BLaER1 (cell line): Measurements from ENCODE around the gene ANKS1B.

Source experiments
- H3K27ac ChIP-seq: shearing (Covaris generic); formaldehyde crosslinking; 2 replicates; pipeline ENCODE4 v1.8.1; 2022
- H3K27me3 ChIP-seq: shearing (Covaris generic); formaldehyde crosslinking; 2 replicates; pipeline ENCODE4 v1.8.1; 2022
- H3K36me3 ChIP-seq: shearing (Covaris generic); formaldehyde crosslinking; 2 replicates; pipeline ENCODE4 v1.8.1; 2022
- H3K4me1 ChIP-seq: shearing (Covaris generic); formaldehyde crosslinking; 2 replicates; pipeline ENCODE4 v1.8.1; 2022
- H3K4me2 ChIP-seq: shearing (Covaris generic); formaldehyde crosslinking; 2 replicates; pipeline ENCODE4 v1.8.1; 2022
- H3K4me3 ChIP-seq: shearing (Covaris generic); formaldehyde crosslinking; 2 replicates; pipeline ENCODE4 v1.8.1; 2022
- H3K9ac ChIP-seq: shearing (Covaris generic); formaldehyde crosslinking; 2 replicates; pipeline ENCODE4 v1.8.1; 2022
- H3K9me3 ChIP-seq: shearing (Covaris generic); formaldehyde crosslinking; 2 replicates; pipeline ENCODE4 v1.8.1; 2022
- H4K20me1 ChIP-seq: shearing (Covaris generic); formaldehyde crosslinking; 2 replicates; pipeline ENCODE4 v1.8.1; 2022
- Cebpa-rat ChIP-seq: shearing (Covaris generic); IDR thresholded peaks from 2 replicates; pipeline ENCODE4 v1.8.1; 2022

ANKS1B gene

DNA sequence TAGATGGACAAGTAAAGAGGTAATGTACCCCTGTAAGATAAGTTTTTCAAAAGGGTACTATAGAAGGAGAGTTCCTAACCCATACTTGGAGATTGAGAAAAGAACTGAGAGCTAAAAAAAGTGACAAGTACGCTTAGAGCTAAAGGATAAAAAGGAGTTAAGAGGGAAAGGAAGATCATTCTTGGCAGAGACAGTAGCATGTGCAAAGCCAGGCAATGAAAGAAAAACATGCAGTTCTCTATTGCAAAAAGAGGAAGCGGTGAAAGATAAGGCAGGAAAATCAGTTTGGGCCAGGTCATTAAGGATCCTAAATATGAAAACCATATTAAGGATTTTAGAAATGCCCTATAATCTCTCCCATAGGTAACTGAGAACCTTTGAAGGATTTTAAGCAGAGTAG is 837.6 kb downstream of the ANKS1B start:
- Histone ChIP-seq H3K27ac (no peak overlapping the region), H3K27me3 (no peaks in the 10 kb centered on the region), H3K36me3 (peaks cover 48% of the 10 kb centered on the region), H4K20me1 (peaks cover 7% of the 10 kb centered on the region; the same call in 1 of the 2 replicates), H3K4me2 (no peak overlapping the region), H3K9ac (no peak overlapping the region), H3K4me1 (no peaks in the 10 kb centered on the region), H3K4me3 (no peak overlapping the region), H3K9me3 (no peaks in the 10 kb centered on the region)
- TF ChIP-seq Cebpa-rat: no peak

DNA sequence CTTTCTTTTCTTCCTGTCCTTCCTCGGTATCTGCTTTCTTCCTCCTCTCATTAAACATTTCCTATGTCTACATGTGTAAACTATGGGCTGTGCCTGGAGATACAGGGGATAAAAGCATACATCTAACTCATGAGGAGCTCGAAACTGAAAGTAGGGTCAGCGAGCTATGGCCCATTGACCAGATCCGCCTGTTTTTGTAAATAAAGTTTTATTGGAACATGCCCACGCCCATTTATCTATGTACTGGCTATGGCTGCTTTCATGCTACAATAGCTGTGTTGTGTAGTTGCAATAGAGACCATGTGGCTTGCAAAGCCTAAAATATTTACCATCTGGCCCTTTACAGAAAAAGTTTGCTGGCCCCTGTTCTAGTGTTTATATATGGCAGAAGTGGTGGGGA is 838.0 kb downstream of the ANKS1B start:
- peaks cover 52% of the 10 kb centered on the region for H3K36me3 ChIP-seq
- no peak overlapping the region for H3K27ac ChIP-seq
- peaks cover 7% of the 10 kb centered on the region; the same call in 1 of the 2 replicates for H4K20me1 ChIP-seq
- TF ChIP-seq Cebpa-rat: no peak
- H3K9ac ChIP-seq: no peak overlapping the region
- H3K9me3 ChIP-seq: no peaks in the 10 kb centered on the region
- H3K4me3 ChIP-seq: no peak overlapping the region
- no peak overlapping the region for H3K4me2 ChIP-seq
- H3K27me3 ChIP-seq: no peaks in the 10 kb centered on the region
- H3K4me1 ChIP-seq: no peaks in the 10 kb centered on the region

DNA sequence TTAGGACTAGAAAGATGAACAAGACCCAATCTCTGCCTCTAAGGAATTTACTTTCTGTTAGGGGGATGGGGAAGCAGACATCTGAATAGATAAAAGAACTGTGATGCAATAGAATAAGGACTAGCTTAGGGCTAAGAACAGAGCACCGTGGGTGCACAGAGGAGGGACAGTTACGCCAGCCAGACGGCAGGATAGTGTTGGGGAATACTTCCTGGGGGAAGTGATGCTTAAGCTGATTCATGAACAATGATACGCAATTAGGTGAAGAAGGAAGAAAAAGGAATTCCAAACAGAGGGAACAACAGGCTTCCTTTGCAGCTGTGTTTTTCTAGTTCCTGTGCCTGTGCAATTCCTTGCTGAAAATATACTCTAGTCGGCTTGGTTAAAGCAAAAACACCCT is 838.6 kb downstream of the ANKS1B start:
- H4K20me1 ChIP-seq: peaks cover 7% of the 10 kb centered on the region; the same call in 1 of the 2 replicates
- H3K36me3 ChIP-seq: peaks cover 56% of the 10 kb centered on the region
- H3K9ac ChIP-seq: no peak overlapping the region
- no peaks in the 10 kb centered on the region for H3K9me3 ChIP-seq
- no peaks in the 10 kb centered on the region for H3K27me3 ChIP-seq
- TF ChIP-seq Cebpa-rat: no peak
- no peak overlapping the region for H3K4me2 ChIP-seq
- no peak overlapping the region for H3K4me3 ChIP-seq
- H3K4me1 ChIP-seq: no peaks in the 10 kb centered on the region
- no peak overlapping the region for H3K27ac ChIP-seq

DNA sequence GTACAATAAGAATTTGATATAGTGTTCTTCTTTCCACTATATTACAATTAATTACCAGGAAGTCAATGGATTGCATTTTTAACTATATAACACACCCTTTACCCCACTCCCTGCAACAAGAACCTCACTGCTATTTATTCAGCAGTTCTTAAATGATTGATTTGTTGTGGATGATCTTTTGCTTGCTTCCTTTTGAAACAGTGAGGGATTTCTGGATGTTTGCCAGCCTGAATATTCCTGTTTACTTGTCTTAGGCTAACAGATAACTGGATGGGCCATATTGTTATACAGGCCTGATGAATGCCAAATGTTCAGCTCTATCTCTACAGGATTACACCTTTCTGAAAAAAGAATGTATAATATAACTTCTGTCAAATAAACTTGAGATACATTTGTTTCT is 842.1 kb downstream of the ANKS1B start:
- Histone ChIP-seq H3K4me3 (no peak overlapping the region), H3K27ac (no peak overlapping the region), H3K4me2 (no peak overlapping the region), H3K36me3 (peaks cover 47% of the 10 kb centered on the region), H3K9me3 (no peaks in the 10 kb centered on the region), H3K9ac (no peak overlapping the region), H3K4me1 (peaks cover 2% of the 10 kb centered on the region; the same call in 1 of the 2 replicates), H3K27me3 (no peaks in the 10 kb centered on the region), H4K20me1 (peaks cover 7% of the 10 kb centered on the region; the same call in 1 of the 2 replicates)
- TF ChIP-seq Cebpa-rat: no peak

DNA sequence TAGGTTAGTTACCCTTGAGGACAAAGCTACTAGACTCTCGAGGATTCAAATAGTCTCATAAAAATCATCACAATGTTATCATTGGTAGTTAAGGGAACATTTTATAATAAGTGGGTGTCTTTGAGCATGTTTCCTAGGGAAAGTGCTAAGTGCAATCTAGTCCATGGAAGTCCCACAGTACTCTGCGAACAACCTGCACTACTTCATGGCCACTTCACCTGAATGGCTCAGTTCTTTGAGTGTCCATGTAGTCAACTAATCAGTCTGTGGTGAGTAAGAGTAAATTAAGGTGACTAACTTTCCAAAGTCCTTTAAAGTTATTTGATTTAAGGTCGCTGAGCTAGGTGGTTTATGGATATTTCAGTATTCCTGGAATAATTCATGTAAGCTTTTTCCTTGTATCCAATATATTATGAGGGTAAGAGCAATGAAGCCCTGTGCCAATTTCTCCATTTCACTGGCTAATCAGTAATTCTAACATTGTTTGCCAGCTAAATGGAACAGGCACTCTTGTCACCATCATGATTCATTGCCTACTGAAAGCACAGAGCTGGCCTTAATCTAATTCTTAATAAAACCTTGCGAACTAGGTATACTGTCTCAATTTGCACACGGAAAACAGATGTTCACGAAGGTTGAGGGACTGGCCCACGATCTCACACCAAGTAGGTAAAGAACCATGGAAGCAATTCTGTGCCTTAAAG is 844.6 kb downstream of the ANKS1B start:
- H3K27me3 ChIP-seq: no peaks in the 10 kb centered on the region
- H3K27ac ChIP-seq: no peak overlapping the region
- no peak overlapping the region for H3K9ac ChIP-seq
- no peaks in the 10 kb centered on the region for H3K9me3 ChIP-seq
- H4K20me1 ChIP-seq: no peaks in the 10 kb centered on the region
- H3K36me3 ChIP-seq: peaks cover 32% of the 10 kb centered on the region
- no peak for TF ChIP-seq Cebpa-rat
- H3K4me1 ChIP-seq: peaks cover 6% of the 10 kb centered on the region; the same call in 1 of the 2 replicates
- no peak overlapping the region for H3K4me3 ChIP-seq
- no peak overlapping the region for H3K4me2 ChIP-seq

DNA sequence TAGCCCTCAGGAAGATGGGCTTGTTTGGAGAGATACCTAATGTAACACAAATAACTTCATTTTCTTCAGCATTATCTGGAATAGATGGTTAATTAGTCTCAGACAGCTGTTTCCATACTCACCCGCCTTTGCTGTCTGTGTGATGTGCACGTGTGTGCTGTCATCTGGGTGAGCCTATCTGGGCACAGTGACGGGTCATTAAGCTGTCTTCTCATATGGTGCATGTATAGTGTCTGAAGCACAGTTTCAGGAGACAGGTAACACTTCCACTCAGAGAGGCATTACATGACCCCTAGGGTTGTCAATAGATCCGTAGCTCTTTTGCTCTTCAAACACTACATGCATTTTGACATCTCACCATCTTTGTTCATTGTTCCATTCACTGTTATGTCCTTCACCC is 846.3 kb downstream of the ANKS1B start:
- H3K4me2 ChIP-seq: no peak overlapping the region
- no peak overlapping the region for H3K4me3 ChIP-seq
- H3K9ac ChIP-seq: no peak overlapping the region
- peaks cover 6% of the 10 kb centered on the region; the same call in 1 of the 2 replicates for H3K4me1 ChIP-seq
- no peak overlapping the region for H3K27ac ChIP-seq
- no peaks in the 10 kb centered on the region for H3K27me3 ChIP-seq
- TF ChIP-seq Cebpa-rat: no peak
- no peaks in the 10 kb centered on the region for H3K9me3 ChIP-seq
- H3K36me3 ChIP-seq: peaks cover 24% of the 10 kb centered on the region
- H4K20me1 ChIP-seq: no peaks in the 10 kb centered on the region

DNA sequence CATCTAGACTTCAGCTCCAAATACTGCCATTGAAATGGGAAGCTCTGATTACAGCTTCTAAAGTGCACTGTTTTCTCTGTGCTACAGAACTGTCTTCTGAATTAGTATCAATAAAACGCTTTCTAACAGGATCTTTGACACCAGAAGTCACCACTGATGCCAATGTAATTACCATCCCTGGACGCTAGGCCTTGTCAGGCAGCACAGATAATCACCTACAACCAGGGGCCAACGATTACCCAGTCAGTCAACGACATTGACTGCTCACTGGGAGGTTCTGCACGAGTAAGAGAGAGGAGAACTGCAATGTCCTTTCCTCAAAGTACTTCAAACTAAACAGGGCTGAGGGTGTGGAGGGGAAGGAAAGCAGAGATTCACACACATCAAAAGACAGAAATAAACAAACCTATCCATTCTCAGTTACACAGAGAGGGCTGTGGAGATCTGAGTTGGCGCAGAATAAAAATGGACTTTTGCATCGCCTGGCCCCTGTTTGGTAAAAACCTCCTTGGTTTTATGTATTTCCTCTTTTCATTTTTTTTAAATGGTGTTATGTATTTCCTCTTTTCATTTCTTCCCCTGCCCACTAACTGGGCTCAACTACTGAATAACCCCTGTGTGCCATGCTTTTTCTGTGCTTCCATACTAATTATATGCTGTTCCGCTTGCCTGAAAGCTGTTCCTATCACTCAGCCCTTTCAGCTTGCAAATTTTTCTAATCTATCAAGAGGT is 847.4 kb downstream of the ANKS1B start:
- H3K27ac ChIP-seq: no peak overlapping the region
- no peak overlapping the region for H3K4me3 ChIP-seq
- no peaks in the 10 kb centered on the region for H4K20me1 ChIP-seq
- H3K4me1 ChIP-seq: peaks cover 8% of the 10 kb centered on the region
- H3K36me3 ChIP-seq: peaks cover 18% of the 10 kb centered on the region; the same call in 1 of the 2 replicates
- H3K9me3 ChIP-seq: no peaks in the 10 kb centered on the region
- no peak for TF ChIP-seq Cebpa-rat
- H3K4me2 ChIP-seq: no peak overlapping the region
- no peak overlapping the region for H3K9ac ChIP-seq
- no peaks in the 10 kb centered on the region for H3K27me3 ChIP-seq

DNA sequence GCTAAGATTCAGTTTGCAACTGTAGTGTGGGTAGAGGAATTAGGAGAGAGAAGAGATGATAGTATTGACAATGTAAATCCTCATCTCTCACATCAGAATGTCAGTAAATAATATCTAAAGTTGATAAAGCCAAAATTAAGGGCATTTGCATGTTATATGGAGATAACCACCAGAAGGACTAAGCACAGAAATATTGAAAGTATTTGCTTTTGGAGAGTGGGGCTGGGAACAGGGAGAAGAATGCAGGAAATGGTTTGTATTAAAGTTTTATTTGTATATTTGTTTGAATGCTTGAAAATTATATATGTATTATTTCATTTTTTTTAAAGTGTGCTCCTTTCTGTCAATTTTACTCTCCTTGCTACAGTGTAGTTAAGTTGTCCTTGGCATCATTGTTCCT is 848.2 kb downstream of the ANKS1B start:
- H3K4me1 ChIP-seq: peaks cover 16% of the 10 kb centered on the region
- no peaks in the 10 kb centered on the region for H3K27me3 ChIP-seq
- TF ChIP-seq Cebpa-rat: no peak
- no peak overlapping the region for H3K27ac ChIP-seq
- H3K9ac ChIP-seq: no peak overlapping the region
- H3K4me2 ChIP-seq: no peak overlapping the region
- no peaks in the 10 kb centered on the region; the same call in 1 of the 2 replicates for H4K20me1 ChIP-seq
- H3K4me3 ChIP-seq: no peak overlapping the region
- H3K9me3 ChIP-seq: no peaks in the 10 kb centered on the region
- peaks cover 10% of the 10 kb centered on the region; the same call in 1 of the 2 replicates for H3K36me3 ChIP-seq

DNA sequence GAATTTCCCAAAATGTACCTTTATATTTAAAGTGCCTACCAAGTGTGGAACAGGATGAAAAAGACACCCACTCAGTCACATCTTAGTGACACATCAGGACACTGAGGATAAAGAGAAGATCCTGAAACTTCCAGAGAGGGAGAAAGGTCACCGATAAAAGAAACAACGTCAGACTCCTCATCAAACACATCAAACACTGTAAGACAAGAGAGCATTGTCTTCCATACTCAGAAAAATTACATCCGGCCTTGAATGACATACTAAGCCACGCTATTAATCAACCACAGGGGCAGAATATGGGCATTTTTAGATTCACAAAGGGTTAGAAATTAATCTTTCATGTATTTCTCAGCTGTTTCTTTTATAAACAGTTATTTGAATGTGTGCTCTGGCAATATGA is 849.4 kb downstream of the ANKS1B start:
- no peak for TF ChIP-seq Cebpa-rat

DNA sequence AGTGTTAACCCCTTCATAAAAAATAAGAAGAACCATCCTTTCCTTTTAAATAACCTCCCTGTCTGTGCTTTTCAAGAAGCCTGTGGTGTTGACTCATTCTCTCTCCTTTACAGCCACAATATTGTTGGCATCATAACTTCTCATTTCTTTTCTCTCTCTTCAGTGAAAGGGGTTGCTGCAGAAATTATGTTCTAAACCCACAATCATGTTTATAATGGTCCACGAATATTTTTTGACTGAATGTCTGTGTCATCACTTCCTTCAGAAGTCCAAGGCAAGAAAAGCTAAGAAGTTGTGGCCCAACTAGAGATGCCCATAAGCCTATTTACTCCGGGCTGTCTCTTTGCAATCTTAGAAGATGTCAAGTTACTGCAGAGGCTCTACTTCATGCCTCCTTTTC is 851.3 kb downstream of the ANKS1B start:
- Histone ChIP-seq H3K27me3 (no peaks in the 10 kb centered on the region), H3K9ac (no peak overlapping the region), H3K4me3 (no peak overlapping the region), H3K9me3 (no peaks in the 10 kb centered on the region), H4K20me1 (no peaks in the 10 kb centered on the region; the same call in 1 of the 2 replicates), H3K36me3 (peaks cover 21% of the 10 kb centered on the region), H3K4me2 (no peak overlapping the region), H3K27ac (no peak overlapping the region), H3K4me1 (peaks cover 16% of the 10 kb centered on the region)
- TF ChIP-seq Cebpa-rat: no peak

More for the DNA sequence above, 849.4 kb downstream of the ANKS1B start:
- H3K4me2 ChIP-seq: no peak overlapping the region
- H3K36me3 ChIP-seq: peaks cover 9% of the 10 kb centered on the region; the same call in 1 of the 2 replicates
- H3K4me3 ChIP-seq: no peak overlapping the region
- no peaks in the 10 kb centered on the region; the same call in 1 of the 2 replicates for H4K20me1 ChIP-seq
- H3K9ac ChIP-seq: no peak overlapping the region
- H3K9me3 ChIP-seq: no peaks in the 10 kb centered on the region
- H3K27me3 ChIP-seq: no peaks in the 10 kb centered on the region
- no peak overlapping the region for H3K27ac ChIP-seq
- peaks cover 16% of the 10 kb centered on the region for H3K4me1 ChIP-seq
